Stimulated activated CD4-positive, alpha-beta T cell treated with anti-CD3 and anti-CD28 coated beads, Interleukin-12 subunit alpha, Interleukin-12 subunit beta, amount 100 ng/mL, for 24 hours (primary cell): ENCODE data around the gene SIX2.
"Not testable (repeated sequence)": the region's sequence is repeated elsewhere in the genome, so short reads cannot be mapped to it uniquely, and the experiment has no call there.

Source experiments
- DNase-seq, 2 experiments: peaks; one replicate each; pipeline ENCODE4 v3.0.0-alpha.2; 2020; ENCODE audit warnings: low read depth in 2 of 2

SIX2 gene

DNA sequence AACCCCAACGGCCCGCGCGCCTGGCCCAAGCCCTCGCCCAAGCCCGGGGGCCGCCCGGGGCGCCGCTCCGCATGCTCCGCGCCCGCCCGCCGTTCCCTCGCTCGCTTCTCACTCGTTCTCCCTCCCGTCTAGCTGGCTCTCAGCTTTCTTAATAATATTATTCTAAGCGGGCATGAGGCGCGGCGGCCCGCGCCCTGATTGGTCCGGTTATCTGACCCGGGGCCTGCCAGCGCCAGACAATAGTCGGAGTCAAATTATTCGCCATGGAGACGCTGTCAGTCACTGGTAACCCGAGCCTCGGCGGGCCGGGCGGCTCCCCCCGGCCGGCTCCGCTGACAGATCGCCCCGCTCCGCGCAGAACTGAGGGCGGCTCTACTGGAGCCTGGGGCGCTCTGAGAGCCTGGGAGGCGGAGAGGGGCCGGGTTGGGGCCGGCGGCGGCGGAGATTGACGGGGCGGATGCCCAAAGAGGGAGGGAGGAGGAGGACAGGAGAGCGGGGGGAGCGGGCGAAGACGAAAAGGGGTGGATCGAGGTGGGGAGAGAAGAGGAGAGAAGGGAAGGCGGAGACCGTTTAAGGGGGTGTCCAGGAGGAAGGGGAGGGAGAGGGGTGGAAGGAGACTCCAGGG is at the start of gene SIX2:
Gene SIX2 (minus strand): TSS at position 150 of the 625 bp plus-strand sequence. CDS start 342 bp downstream, outside the sequence.
- DNase-seq = no peak

DNA sequence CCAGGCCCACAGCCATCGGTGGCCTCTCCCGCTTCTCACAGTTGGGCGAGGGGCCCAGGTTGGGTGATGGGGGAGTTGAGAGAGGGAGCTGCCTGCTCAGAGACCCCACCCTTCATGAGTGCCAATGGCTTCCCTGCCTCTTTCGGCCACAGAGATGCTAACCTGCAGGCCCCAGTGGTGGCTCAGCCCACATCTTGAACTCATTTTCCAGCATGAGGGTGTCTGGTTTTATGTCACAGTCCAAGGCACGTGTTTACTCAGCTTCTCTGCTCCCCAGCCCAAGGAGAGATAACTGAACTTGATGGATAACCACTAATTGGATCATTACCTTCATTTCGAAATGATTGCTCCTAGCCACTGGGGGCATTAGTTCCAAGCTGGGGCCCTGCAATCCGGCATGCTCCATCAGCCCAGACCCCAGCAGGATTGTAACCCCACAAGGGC is 45.9 kb upstream of the SIX2 start:
- DNase-seq = no peak

DNA sequence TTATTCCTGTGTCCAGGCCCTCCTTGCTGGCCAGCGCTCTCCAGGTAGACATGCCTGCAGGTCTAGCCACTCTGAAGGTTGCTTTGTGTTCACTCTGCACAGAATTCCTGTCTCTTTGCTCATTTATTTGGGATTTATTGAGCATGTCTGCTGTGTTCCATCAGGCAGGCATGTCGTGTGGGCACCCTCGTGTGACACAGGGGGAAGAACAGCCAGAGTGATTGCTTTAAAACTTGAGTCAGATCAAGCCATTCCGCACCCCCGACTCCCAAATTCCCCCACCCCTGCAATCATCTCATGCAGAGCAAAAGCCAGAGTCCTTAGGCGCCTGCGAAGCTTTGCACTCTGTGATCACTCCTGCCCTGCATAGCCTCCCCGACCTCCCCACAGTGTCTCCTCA is 44.7 kb upstream of the SIX2 start:
- DNase-seq = no peak

DNA sequence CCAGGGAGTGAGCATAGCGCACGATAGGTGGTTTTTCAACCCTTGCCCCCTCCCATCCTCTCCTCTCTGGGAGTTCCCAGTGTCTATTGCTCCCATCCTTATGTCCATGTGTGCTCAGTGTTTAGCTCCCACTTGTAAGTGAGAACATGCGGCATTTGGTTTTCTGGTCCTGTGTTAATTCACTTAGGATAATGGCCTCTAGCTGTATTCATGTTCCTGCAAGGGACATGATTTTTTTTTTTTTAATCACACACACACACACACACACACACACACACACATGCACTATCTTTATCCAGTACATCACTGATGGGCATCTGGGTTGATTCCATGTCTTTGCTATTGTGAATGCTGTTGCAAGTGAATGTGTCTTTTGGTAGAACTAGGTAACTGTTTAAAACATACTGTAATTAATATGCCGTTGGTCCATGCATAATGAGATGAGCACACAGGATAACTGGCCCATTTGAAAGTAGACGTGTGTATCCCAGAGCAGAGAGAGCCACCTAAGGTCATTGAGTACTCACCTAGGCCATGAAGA is 43.2 kb upstream of the SIX2 start:
- DNase-seq = no peak

DNA sequence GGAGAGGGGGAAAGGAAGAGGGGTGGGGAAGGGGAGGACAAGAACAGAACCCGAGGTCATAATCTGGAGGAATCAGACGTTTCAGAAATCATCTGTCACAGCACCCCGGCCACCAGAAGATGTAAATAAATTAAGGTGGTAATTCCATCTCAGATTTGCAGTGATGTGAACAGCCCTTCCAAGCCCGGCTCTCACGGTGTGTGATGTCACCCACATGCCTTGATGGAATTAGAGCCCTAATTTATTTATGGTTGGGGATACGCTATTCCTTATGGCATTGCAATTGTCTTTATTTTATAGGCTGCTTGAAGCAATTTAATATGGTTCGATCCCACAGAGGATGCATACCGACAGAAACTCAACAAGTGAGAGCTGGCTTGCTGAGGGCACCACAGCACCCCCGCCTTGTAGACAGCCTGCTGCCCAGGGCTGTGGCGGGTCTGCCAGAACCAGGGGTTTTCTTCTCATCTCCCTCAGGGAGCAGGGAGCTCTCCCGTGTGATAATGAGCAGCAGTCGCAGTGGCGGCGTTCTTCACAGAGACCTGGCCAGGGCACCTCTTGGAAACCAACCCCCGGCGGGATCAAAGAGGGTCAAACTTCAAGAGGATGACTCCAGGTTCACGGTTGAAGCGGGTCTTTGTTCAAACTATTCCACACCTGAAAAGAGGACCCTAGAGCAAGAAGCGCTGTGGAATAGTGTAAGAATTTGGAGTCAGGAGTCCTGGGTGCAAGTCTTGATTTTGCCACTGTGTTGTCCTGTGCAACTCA is 40.5 kb upstream of the SIX2 start:
- no peak for DNase-seq

DNA sequence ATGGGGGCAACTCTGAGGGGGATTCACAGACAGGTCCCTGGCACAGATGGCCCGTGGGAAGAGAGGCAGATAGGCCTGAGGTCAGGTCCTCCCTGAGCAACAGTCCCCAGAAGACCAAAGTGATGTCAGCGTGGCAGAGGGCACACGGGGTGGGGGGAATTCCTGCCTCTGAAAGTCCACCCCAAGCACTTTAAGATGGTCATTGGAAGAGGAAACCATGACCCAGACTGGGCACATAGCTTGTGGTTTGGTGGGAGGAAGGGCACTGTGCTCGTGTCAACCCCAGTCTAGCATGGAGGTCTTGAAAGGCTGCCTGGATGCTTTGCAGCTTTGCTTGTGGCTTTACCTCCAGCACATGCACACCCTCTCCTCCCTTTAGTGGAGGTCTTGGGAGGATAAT is 38.0 kb upstream of the SIX2 start:
- no peak for DNase-seq

DNA sequence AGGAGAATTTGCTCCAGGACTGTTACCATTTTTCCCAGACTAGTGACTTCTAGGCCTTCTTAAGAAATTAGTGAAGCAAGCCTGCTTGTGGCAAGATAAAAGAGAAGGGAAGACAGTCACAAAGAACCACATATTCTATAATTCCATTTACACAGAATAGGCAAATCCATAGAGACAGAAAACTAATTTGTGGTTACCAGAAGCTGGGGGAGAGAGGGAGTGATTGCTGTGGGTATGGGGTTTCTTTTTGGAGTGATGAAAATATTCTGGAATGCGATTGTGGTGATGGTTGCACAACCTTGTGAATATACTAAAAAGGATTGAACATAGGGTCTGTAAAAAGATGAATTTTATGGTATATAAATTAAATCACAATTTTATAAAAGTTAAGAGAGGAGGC is 37.5 kb upstream of the SIX2 start:
- DNase-seq = no peak

DNA sequence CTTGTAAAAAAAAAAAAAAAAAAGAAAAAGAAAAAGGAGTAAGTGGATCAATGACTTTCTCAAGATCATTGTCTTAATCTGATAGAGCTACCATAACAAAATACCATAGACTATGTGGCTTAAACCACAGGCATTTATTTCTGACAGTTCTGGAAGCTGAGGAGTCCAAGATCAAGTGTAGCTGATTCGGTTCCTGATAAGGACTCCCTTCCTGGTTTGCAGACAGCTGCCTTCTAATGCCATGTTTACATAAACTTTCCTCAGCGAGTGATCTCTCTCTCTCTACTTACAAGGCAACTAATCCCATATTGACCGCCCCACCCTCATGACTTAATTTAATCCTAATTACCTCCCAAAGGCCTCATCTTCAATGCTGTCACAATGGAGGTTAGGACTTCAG is 36.5 kb upstream of the SIX2 start:
- no peak for DNase-seq

DNA sequence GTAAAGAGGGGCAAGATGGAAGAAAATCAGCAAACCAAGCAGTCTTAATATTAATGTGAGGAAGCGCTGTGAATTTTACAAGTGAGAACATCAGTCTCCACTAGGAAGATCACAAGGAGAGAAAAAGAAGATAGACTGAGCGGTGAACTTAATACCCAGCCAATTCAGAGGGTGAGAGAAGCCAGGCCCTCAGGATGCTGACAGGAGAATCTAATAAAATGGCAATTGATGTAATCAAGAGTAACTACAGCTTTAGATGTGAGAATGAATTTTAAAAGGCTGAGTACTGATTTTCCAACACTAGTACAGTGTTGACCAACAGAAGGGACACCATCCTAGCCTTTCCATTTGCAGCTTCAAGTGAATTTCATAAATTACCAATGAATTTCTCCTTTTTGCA is 35.7 kb upstream of the SIX2 start:
- no peak for DNase-seq

DNA sequence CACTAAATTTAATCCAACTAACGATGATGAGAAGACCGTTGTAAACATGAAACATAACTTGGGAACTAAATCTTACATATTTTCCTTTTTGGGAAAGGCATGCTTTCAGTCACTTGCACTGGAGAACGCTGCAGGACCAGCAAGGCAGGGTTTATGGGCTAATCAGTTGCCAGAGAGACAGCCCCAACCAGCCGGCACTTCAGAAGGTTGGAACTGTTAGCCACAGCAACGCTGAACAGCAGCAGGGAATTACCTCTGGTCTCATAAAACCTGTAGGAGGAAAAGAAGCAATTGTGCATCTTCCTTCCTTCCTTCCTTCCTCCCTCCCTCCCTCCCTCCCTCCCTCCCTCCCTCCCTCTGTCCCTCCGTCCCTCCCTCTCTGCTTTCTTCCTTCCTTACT is 33.9 kb upstream of the SIX2 start:
- no peak for DNase-seq

DNA sequence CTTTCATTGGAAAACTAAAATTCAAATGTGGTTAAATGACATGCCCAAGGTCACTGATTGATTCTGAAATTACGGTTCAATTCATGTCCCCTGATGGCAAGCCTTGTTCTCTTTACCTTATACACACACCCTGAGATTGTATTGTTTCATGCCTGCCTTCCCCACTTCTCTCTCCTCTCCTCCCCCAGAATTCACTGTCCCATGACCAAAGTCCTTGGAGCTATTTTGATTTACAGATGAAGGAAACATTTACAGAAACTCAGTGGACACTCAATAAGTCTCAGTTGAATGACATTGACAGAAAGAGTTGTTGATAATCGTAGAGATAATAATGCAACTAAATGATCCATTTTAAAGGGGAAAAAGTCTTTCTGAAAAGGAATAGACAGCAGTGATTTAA is 33.1 kb upstream of the SIX2 start:
- no peak for DNase-seq

DNA sequence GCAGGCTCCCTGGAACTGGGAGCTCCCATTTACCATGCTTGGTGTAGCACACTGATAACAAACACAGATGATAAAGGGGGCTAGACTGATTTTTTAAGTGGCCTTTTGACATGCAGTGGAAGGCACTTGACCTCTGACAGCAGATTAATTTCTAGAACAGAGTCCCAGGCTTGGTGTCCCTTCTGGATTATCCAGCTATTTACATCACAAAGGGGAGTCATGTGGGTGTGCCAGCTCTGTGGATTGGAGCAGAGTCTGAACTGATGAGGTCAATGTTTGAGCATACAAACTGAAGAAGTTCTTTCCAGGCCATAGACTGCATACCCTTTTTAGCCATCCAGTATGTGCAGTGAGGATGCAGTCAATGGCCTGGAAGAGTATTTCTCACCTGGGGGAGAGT is 31.5 kb upstream of the SIX2 start:
- DNase-seq = no peak

DNA sequence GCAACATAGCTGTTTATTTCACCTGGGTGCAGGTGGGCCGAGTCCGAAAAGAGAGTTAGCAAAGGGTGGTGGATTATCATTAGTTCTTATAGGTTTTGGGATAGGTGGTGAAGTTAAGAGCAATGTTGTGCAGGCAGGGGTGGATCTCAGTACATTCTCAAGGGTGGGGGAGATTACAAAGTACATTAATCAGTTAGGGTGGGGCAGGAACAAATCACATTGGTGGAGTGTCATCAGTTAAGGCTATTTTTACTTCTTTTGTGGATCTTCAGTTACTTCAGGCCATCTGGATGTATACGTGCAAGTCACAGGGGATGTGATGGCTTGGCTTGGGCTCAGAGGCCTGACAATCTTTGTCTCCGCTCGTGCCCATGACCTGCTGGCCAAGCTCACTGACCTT is 30.6 kb upstream of the SIX2 start:
- not testable (repeated sequence) for DNase-seq

DNA sequence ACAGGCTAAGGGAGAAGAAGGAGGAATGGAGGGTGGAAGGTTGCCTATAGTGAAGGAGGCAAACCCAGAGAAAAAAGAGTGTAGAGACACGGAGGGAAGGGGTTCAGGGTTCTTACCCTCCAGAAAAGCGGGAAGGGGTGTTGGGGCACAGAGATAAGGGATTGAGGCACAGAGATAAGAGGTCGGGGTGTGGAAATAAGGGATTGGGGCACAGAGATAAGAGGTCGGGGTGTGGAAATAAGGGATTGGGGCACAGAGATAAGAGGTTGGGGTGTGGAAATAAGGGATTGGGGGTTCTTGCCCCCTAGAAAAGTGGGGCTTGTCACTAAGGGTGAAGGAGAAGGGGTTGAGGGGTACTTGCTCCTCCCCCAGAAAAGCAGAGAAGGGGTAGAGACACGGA is 29.6 kb upstream of the SIX2 start:
- DNase-seq = not testable (repeated sequence)

DNA sequence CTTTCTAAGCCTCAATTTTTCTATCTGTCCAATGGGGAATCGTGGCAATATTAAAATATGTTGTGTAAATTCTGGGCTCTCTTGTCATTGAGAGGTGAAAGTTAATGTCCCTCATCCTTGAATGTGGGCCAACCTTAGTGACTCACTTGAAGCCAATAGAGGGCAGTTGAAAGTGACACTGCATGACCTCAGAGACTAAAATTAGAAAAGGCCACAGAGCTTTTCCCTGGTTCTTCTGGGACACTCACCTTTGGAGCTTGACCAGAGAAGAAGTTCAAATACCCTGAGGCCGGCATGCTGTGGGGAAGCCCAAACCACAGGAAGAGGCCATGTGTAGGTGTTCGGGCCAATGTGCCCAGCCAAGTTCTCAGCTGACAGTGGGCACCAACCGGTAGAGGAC is 24.1 kb upstream of the SIX2 start:
- no peak for DNase-seq

DNA sequence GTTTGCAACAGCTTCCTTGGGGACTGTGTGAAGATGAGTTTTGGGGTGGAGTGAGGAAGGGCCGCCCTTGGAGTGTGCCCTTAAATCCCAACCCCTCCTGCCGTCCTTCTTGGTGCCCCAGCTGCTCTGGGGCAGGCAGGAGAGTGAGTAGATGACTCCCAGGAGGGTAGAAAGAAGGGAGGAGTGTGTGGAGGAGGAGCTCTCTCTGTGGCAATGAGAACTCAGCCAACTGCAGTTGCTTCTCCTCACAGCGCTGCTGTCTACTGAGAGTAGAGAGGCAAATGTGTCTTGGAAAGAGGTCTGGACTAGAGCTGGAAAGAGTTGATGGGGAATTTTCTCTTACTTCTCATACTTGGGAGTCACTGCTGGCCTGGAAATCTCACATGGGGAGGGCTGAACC is 21.8 kb upstream of the SIX2 start:
- no peak for DNase-seq

DNA sequence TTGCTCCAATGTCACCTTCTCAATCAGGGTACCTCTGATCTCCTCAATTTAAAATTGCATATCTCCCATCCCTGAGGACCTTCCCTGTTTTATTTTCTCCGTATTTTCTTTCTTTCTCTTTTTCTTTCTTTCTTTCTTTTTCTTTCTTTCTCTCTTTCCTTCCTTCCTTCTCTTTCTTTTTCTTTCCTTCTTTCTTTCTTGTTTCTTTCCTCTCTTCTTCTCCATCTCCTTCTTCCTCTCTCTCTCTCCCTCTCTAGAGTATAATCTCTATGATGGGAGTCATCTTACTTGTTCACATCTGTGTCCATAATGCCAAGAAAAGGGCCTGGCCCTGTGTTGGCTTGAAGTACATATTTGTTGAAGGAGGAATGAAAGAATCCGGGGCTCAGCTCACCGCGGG is 21.3 kb upstream of the SIX2 start:
- DNase-seq = no peak

DNA sequence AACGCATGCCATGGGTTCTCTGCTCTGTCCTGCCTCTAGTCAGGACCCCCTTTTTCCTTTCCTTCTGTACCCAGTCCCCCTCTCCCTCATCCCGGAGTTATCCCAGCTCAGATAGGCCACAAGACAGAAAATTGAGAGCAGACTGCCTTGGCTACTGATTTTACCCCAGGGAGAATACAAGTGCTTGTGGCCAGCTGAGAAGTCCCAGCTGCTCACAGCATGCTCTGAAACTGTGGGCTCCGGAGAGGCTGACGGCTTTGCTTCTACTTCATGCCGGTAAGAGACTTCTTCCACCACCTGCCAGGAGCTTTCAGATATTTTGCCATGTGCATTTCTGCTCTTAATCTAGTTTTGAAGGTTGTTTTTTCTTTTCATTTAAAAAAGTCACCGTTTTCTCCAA is 20.0 kb upstream of the SIX2 start:
- DNase-seq = no peak

DNA sequence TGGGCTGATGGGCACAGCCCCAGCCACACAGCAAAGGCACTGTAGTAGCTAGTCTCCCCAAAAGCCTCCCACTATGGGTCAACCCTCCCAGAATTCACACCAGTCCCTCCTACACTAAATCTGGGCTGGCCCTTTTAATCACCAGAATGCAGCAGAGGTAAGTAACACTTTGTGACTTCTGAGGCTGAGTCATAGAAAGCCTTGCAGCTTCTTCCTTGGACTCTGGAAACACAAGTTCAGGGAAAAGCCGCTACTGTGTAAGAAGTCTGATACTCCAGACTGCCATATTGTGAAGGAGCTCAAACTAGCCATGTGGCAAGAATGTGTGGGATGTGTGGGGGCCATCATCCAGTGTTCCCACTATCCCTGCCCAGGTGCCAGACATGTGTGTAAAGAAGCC is 19.0 kb upstream of the SIX2 start:
- DNase-seq = no peak

DNA sequence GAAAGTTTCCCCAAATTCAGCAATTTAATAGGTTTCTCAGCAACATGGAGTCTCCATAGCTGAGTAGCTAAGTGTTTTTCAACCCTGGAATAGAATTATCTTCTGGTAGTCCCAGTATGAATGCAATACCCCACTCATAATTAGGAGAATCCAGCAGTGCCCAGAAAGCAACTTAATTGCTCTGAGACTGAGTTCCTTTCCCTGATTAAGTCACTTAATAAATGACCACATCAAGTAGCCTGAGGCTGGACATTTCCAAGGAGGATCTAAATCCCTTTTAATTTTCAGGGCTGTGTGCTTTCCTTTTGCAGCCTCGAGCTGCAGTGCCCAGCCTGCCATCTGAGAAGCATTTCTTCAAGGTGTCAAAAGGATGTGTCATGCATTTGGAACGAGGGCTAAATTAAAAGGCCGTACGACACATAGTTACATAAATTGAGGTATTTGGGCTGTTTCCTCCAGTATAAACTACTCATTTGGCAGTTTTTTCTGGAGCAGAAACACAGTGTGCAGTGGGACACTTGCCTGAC is 17.7 kb upstream of the SIX2 start:
- no peak for DNase-seq

DNA sequence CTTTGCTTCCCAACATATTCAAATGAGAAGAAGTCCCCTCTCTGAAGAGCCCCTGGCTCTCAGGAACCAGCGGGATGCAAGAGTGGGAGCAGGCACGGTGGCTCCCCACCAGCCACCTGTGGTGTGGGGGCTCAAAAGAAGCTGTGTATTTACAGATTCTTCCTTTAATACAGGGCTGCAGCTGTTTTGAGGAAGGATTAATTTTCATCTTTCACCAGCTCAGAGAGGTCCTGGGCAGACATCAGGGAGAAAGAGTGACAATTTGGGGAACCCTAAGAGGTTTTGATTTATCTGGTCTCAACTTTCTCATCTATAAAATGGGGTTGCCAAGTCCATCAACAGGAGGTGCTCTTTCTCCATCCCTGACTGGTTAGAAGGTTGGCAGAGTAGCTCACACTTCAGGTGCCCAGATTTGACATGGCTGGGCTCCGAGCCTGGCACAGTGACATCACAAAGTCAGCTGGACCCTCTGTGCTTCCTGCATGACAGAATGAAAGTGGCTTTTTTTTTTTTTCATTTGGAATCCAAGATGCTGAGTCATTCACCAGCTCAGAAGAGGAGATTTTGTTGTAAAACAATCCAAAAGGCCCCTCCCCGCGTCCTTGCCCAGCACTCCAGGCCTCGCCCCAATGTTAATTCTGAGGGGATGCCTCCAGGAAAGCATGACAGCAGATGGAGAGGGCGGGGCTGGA is 15.5 kb upstream of the SIX2 start:
- no peak for DNase-seq

DNA sequence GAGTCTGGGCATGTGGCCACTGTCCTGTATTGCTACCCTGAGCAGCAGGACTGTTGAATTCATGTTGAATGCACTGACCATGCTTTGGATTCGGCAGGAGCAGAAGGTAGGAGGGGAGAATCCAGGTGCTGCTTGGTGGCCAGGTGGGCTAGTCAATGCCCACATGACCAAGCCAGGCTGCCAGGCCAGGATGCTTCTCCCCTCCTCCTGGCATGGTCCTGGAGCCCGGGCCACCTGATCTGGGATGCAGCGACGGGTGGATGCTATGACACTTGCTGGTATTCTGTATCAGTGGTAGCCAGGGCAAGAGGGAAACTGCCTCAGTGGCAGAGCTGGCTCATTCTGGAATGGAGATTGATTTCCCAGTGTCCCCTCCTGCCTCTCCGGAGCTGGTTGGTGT is 14.8 kb upstream of the SIX2 start:
- DNase-seq = no peak

DNA sequence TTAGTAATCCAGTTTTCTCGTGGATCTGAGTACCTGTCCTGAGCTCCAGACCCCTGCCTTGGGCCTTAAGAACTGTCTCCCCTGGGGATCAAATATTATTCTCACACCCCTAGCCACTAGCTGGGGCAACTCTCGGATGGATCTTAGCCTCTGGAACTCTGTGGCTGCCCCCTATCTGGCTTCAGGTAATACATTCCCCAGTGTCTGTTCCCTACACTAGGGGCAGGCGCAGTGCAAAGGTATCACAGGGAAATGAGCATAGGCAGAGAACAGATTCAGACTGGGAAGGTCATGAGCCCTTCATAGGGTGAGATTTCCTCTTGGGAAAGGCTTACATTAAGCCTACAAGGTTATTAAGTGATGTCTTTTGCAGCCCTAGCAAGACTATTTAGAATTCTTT is 11.2 kb upstream of the SIX2 start:
- no peak for DNase-seq
